Heart left ventricle (tissue), 16 donors: ENCODE measurements around the gene CD300LF. TPM values are rescaled to one million over a fixed set of nuclear protein-coding genes. Genes with fewer than 3 reads are reported as not detected.

Source experiments
- ATAC-seq, 4 donors: fragments of 200-7000 bp; cut with Tn5 transposase; one replicate each; pipeline ENCODE4 v1.9.1; 2020 to 2022; ENCODE audit warnings: moderate library complexity in 4 of 4, mild to moderate bottlenecking in 3 of 4, moderate number of reproducible peaks in 1 of 4
- DNase-seq, 5 donors: peaks; one replicate each; pipeline ENCODE4 v3.0.0-alpha.2; 2020
- H3K27ac ChIP-seq, 12 donors: fragments of 200-600 bp; sonication (generic) in 4 of 12; one replicate each; pipeline versions ENCODE4 v1.5.0 to v1.8.0; 2016 to 2022; ENCODE audit warnings: mild to moderate bottlenecking in 2 of 12
- H3K27me3 ChIP-seq, 9 donors: fragments of 200-600 bp; sonication (generic) in 2 of 9; one replicate each; pipeline versions ENCODE4 v1.5.1 to v1.8.0; 2016 to 2022; ENCODE audit warnings: mild to moderate bottlenecking in 3 of 9
- H3K36me3 ChIP-seq, 9 donors: fragments of 200-600 bp; sonication (generic) in 2 of 9; one replicate each; pipeline versions ENCODE4 v1.5.0 to v1.8.0; 2018 to 2022; ENCODE audit warnings: mild to moderate bottlenecking in 2 of 9
- H3K4me1 ChIP-seq, 12 donors: fragments of 200-600 bp; sonication (generic) in 4 of 12; one replicate each; pipeline versions ENCODE4 v1.5.0 to v1.8.0; 2016 to 2022; ENCODE audit warnings: mild to moderate bottlenecking in 3 of 12
- H3K4me3 ChIP-seq, 12 donors: fragments of 200-600 bp; sonication (generic) in 4 of 12; one replicate each; pipeline versions ENCODE4 v1.5.0 to v1.8.0; 2017 to 2022; ENCODE audit warnings: mild to moderate bottlenecking in 9 of 12, moderate library complexity in 4 of 12
- H3K9me3 ChIP-seq, 12 donors: fragments of 200-600 bp; sonication (generic) in 4 of 12; one replicate each; pipeline versions ENCODE4 v1.5.0 to v1.8.0; 2016 to 2022; ENCODE audit warnings: mild to moderate bottlenecking in 1 of 12
- POLR2A ChIP-seq, 2 donors: fragments of 450-650 bp; IDR thresholded peaks; one replicate each; pipeline ENCODE4 v1.6.1; 2017; ENCODE audit warnings: antibody characterized with exemption in 2 of 2, mild to moderate bottlenecking in 2 of 2, moderate library complexity in 2 of 2
- WGBS, 4 donors: extraction: QIAGEN DNeasy Blood & Tissue Kit in 2 of 4; methylation state at CpG; one replicate each; pipeline versions ENCODE4 v1.1.5 to v1.1.7; 2013 to 2018; 5-methylcytosine and 5-hydroxymethylcytosine counted together
- intact Hi-C, 10 donors: fragments of 100-400 bp; cut with DNase I; formaldehyde crosslinking; loops; one replicate each; pipeline versions ENCODE4 v1.11.1 to v1.14.2; 2022
- polyA plus RNA-seq, 2 donors: library from polyadenylated mRNA; stranded (reverse); fragments of 200-250 nt; gene quantifications; one replicate each; pipeline ENCODE4 v1.2.3, GENCODE V29; 2013
- total RNA-seq, 9 donors: library from RNA; depleted of rRNA in 2 of 9; stranded (reverse); fragments of >200 nt in 2 of 9; fragmentation: NEBNext Ultra II Directional in 3 of 9; extraction: Animal tissue kit (Norgen Biotek cat#: 25700) in 3 of 9; gene quantifications; one replicate each; pipeline versions ENCODE4 v1.1.0 to v1.2.4, GENCODE V29; 2016 to 2023
- TF ChIP-seq, protein P1 (sequence below), 12 donors: fragments of 200-600 bp; sonication (generic) in 4 of 12; IDR thresholded peaks; one replicate each; pipeline versions ENCODE4 v1.5.0 to v1.8.0; 2018 to 2022; ENCODE audit warnings: antibody characterized with exemption in 12 of 12, mild to moderate bottlenecking in 5 of 12
- donor health status: ischemic (EF 13 %, LVEDD 7.1; RV severe dilation, severe dysfunction).
- donor health status: healthy with polysubstance abuse.
- donor health status: DM: no; HTN: yes; CAD: no.
- donor health status: DM: no; HTN: no; CAD: no.
- donor health status: ischemic (EF 25% LVEDD 6.9; RV normal size, moderate dysfunction).
- donor health status: ischemic (EF 25% LVEDD 5.7; RV mildly dilated, moderate dysfunction).
- donor health status: healthy.
- donor health status: DM: yes; HTN: yes; CAD: no.
- donor health status: ischemic (EF 35%, LVEDD 5.7; RV mildly dilated, moderate dysfunction).
- donor health status: nonischemic (EF 11% LVEDD 7.7; RV severe dilation, severe dysfunction).
- donor health status: DM: yes; HTN: yes; CAD: no.
- donor health status: PGD.
- donor health status: ischemic (EF 29% LVEDD 5.4; RV normal size, mild dysfunction).
- donor health status: nonischemic (EF 23%, LVEDD 6.1; RV moderate dilation, normal function).

Gene CD300LF
- total and polyA plus RNA-seq, 11 donors, result 0.15 to 7.0 (median 0.42) TPM; not detected in 2

- ATAC-seq, result no peak
- no peak for TF ChIP-seq POLR2A (IDR thresholded peaks at IDR 0.05)
- TF ChIP-seq, protein P1, sequence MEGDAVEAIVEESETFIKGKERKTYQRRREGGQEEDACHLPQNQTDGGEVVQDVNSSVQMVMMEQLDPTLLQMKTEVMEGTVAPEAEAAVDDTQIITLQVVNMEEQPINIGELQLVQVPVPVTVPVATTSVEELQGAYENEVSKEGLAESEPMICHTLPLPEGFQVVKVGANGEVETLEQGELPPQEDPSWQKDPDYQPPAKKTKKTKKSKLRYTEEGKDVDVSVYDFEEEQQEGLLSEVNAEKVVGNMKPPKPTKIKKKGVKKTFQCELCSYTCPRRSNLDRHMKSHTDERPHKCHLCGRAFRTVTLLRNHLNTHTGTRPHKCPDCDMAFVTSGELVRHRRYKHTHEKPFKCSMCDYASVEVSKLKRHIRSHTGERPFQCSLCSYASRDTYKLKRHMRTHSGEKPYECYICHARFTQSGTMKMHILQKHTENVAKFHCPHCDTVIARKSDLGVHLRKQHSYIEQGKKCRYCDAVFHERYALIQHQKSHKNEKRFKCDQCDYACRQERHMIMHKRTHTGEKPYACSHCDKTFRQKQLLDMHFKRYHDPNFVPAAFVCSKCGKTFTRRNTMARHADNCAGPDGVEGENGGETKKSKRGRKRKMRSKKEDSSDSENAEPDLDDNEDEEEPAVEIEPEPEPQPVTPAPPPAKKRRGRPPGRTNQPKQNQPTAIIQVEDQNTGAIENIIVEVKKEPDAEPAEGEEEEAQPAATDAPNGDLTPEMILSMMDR (IDR thresholded peaks at IDR 0.05), result no peak
- Histone ChIP-seq H3K4me3 (no peak overlapping the region), H3K36me3 (no peaks in the 10 kb centered on the region), H3K27ac (no peak overlapping the region), H3K27me3 (peaks cover 21 to 46% (median 34%) of the 10 kb centered on the region in 9 donors), H3K9me3 (no peaks in the 10 kb centered on the region), H3K4me1 (peaks cover 0 to 49% (median 18%) of the 10 kb centered on the region in 12 donors)
- WGBS, 4 donors, result 93 to 96% (median 95%) methylated on average over 3 of the region's 3 CpGs
- DNase-seq, result no peak
- intact Hi-C loops, result no loop called here
Observed at GRCh38 chr17:74734256-74734655, 21.5 kb upstream of the CD300LF start.

- intact Hi-C loops, result no loop called here
- DNase-seq (no peak), ATAC-seq (no peak)
- TF ChIP-seq, protein P1 (IDR thresholded peaks at IDR 0.05), result no peak
- TF ChIP-seq POLR2A (IDR thresholded peaks at IDR 0.05), result no peak
- H3K27ac ChIP-seq, result no peak overlapping the region
- WGBS, 4 donors, result 59 to 68% (median 63%) methylated on average over 9 of the region's 9 CpGs
- H3K4me1 ChIP-seq, result peaks cover 0 to 41% (median 17%) of the 10 kb centered on the region in 12 donors
- H3K27me3 ChIP-seq, result peaks cover 14 to 39% (median 27%) of the 10 kb centered on the region in 9 donors
- no peaks in the 10 kb centered on the region for H3K9me3 ChIP-seq
- no peaks in the 10 kb centered on the region for H3K36me3 ChIP-seq
- no peak overlapping the region for H3K4me3 ChIP-seq
Observed at GRCh38 chr17:74733365-74734122, 20.8 kb upstream of the CD300LF start.

DNA sequence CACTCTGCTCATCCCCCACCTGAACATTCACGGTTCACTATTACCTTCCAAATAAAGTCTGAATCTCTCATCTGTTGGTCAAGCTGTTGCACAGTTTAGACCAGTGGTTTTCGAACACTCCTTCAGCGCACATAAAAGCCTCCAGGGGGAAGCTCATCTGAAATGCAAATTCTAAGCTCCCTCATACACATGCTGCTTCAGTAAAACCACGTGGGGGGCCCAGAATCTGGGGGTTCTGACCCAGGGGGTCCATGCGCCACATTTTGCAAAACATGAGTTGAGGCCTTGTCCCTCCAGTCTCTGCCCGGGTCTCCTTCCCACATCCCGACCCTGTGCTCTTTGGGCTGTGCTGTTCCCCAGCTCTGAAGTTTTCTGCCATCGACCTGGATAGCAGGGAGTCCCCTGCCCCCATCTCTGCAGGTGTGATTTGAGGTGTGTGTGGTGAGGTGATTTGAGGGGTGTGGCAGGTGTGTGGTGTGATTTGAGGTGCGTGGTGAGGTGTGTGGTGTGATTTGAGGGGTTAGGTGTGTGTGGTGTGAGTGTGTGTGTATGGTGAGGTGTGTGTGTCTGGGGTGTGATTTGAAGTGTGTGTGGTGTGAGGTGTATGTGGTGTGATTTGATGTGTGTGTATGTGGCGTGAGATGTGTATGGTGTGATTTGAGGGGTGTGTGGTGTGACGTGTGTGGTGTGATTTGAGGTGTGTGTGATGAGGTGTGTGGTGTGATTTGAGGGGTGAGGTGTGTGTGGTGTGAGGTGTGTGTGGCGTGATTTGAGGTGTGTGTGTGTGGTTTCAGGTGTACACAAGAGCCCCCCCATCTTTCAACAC lies 19.5 kb upstream of the CD300LF start:
- intact Hi-C loops, result no loop called here
- peaks cover 2 to 26% (median 14%) of the 10 kb centered on the region in 9 donors for H3K27me3 ChIP-seq
- TF ChIP-seq POLR2A (IDR thresholded peaks at IDR 0.05), result no peak
- TF ChIP-seq, protein P1 (IDR thresholded peaks at IDR 0.05), result no peak

GRCh38 chr17:74731347-74731605 lies 18.6 kb upstream of the CD300LF start:
- H3K4me3 ChIP-seq, result no peak overlapping the region
- no peak for DNase-seq
- no peaks in the 10 kb centered on the region for H3K36me3 ChIP-seq
- intact Hi-C loops, result no loop called here
- no peak for ATAC-seq
- H3K27ac ChIP-seq, result no peak overlapping the region
- TF ChIP-seq, protein P1 (IDR thresholded peaks at IDR 0.05), result no peak
- no peak for TF ChIP-seq POLR2A (IDR thresholded peaks at IDR 0.05)
- H3K27me3 ChIP-seq, result peaks cover 0 to 17% (median 7%) of the 10 kb centered on the region in 9 donors
- H3K9me3 ChIP-seq, result no peaks in the 10 kb centered on the region
- WGBS, 4 donors, result 55 to 78% (median 64%) methylated on average over 2 to 4 of the region's 4 CpGs
- H3K4me1 ChIP-seq, result peaks cover 0 to 19% (median 0%) of the 10 kb centered on the region in 12 donors

More for the DNA sequence above, 19.5 kb upstream of the CD300LF start:
- WGBS, 4 donors, result 73 to 81% (median 76%) methylated on average over 12 of the region's 12 CpGs
- Histone ChIP-seq H3K9me3 (no peaks in the 10 kb centered on the region), H3K36me3 (no peaks in the 10 kb centered on the region), H3K4me3 (no peak overlapping the region), H3K27ac (no peak overlapping the region), H3K4me1 (peaks cover 0 to 28% (median 7%) of the 10 kb centered on the region in 12 donors)
- no peak for DNase-seq
- no peak for ATAC-seq
